HEK293 (cell line): ENCODE data around the gene TOMM40L.

Source experiments
- SETDB1 ChIP-seq: IDR thresholded peaks from one replicate; pipeline ENCODE4 v1.6.1; 2017; ENCODE audit warnings: mild to moderate bottlenecking, low read length, moderate library complexity, mixed read lengths; ENCODE audit not compliant: insufficient read length
- SP2 ChIP-seq: fragments of 450-650 bp; formaldehyde crosslinking; IDR thresholded peaks from 2 replicates; pipeline ENCODE4 v1.5.1; 2016; ENCODE audit warnings: missing biosample characterization, missing genetic modification characterization
- YY1 ChIP-seq: fragments of 450-650 bp; formaldehyde crosslinking; IDR thresholded peaks from 2 replicates; pipeline ENCODE4 v1.5.1; 2018; ENCODE audit warnings: missing biosample characterization, missing genetic modification characterization
- YY2 ChIP-seq: fragments of 450-650 bp; formaldehyde crosslinking; IDR thresholded peaks from 2 replicates; pipeline ENCODE4 v1.5.1; 2016; ENCODE audit warnings: missing biosample characterization, missing genetic modification characterization
- ZNF558 ChIP-seq: fragments of 450-650 bp; formaldehyde crosslinking; IDR thresholded peaks from 2 replicates; pipeline ENCODE4 v1.5.1; 2016; ENCODE audit warnings: missing biosample characterization, missing genetic modification characterization
- ZNF623 ChIP-seq: fragments of 450-650 bp; formaldehyde crosslinking; IDR thresholded peaks from 2 replicates; pipeline ENCODE4 v1.5.1; 2016; ENCODE audit warnings: missing biosample characterization, missing genetic modification characterization
- TF ChIP-seq, protein P1 (sequence below): fragments of 450-650 bp; formaldehyde crosslinking; IDR thresholded peaks from 2 replicates; pipeline ENCODE4 v1.5.1; 2016; ENCODE audit warnings: missing biosample characterization, missing genetic modification characterization
- TF ChIP-seq, protein P2 (sequence below): fragments of 450-650 bp; formaldehyde crosslinking; IDR thresholded peaks from 2 replicates; pipeline ENCODE4 v1.5.1; 2017; ENCODE audit warnings: missing biosample characterization, missing genetic modification characterization
- TF ChIP-seq, protein P3 (sequence below): fragments of 450-650 bp; formaldehyde crosslinking; IDR thresholded peaks from 2 replicates; pipeline ENCODE4 v1.5.1; 2016; ENCODE audit warnings: missing biosample characterization, missing genetic modification characterization
- TF ChIP-seq, protein P4 (sequence below): sonication (generic); formaldehyde crosslinking; IDR thresholded peaks from 2 replicates; pipeline ENCODE4 v1.8.1; 2022; ENCODE audit warnings: mild to moderate bottlenecking, moderate library complexity, missing genetic modification reagents
- TF ChIP-seq, protein P5 (sequence below): fragments of 450-650 bp; formaldehyde crosslinking; IDR thresholded peaks from 2 replicates; pipeline ENCODE4 v1.5.1; 2016; ENCODE audit warnings: missing biosample characterization, missing genetic modification characterization

DNA sequence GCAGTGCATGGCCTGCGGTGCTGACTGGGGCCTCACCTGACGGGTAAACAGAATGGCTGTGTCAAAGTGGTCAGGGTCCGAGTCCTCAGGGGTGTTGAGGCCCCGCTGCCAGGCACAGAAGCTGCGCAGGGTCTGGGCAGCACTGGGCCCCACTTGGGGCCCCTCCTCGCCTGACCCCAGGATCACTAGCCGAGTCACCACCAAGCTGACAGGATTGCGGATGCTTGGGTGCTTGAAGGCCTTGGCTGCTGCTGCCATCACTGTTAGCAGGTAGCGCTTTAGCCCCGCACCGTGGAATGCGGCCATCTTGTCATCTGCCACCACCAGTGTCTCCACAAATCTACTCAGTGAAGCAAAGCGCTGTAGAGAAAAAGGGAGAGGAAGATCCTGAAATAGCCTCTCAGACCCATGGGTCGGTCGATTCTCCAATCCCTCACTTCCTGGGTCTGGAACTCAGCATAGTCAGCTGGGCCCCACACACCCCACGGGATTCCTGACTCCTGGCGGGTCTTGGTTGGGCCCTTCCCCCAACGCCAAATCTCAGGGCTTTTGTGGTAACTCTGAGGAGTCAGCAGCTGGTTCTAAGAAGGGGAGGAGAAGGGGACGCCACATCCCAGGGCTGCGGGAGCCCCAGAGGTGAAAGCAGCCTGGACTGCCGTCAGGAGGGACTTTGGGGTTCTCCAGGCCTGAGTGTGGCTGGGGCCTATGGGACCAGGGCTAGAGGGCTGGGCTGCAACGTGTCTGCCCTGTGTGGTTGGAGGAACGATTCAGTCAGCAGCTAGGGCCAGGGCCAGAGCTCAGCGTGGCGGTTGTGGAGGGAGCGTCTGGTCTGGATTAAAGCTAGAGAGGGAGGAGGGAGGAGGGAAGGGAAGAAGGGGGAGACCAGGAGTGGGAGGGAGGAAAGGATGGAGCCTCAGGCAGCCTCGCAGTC, 29.1 kb upstream of the TOMM40L start:
- TF ChIP-seq, protein P1, sequence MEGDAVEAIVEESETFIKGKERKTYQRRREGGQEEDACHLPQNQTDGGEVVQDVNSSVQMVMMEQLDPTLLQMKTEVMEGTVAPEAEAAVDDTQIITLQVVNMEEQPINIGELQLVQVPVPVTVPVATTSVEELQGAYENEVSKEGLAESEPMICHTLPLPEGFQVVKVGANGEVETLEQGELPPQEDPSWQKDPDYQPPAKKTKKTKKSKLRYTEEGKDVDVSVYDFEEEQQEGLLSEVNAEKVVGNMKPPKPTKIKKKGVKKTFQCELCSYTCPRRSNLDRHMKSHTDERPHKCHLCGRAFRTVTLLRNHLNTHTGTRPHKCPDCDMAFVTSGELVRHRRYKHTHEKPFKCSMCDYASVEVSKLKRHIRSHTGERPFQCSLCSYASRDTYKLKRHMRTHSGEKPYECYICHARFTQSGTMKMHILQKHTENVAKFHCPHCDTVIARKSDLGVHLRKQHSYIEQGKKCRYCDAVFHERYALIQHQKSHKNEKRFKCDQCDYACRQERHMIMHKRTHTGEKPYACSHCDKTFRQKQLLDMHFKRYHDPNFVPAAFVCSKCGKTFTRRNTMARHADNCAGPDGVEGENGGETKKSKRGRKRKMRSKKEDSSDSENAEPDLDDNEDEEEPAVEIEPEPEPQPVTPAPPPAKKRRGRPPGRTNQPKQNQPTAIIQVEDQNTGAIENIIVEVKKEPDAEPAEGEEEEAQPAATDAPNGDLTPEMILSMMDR, result no peak
- TF ChIP-seq YY1 (tag by site-specific recombination), result no peak
- TF ChIP-seq YY2 (tag by site-specific recombination), result no peak
- TF ChIP-seq, protein P2, sequence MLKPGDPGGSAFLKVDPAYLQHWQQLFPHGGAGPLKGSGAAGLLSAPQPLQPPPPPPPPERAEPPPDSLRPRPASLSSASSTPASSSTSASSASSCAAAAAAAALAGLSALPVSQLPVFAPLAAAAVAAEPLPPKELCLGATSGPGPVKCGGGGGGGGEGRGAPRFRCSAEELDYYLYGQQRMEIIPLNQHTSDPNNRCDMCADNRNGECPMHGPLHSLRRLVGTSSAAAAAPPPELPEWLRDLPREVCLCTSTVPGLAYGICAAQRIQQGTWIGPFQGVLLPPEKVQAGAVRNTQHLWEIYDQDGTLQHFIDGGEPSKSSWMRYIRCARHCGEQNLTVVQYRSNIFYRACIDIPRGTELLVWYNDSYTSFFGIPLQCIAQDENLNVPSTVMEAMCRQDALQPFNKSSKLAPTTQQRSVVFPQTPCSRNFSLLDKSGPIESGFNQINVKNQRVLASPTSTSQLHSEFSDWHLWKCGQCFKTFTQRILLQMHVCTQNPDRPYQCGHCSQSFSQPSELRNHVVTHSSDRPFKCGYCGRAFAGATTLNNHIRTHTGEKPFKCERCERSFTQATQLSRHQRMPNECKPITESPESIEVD (tag by site-specific recombination), result no peak
- TF ChIP-seq, protein P3, sequence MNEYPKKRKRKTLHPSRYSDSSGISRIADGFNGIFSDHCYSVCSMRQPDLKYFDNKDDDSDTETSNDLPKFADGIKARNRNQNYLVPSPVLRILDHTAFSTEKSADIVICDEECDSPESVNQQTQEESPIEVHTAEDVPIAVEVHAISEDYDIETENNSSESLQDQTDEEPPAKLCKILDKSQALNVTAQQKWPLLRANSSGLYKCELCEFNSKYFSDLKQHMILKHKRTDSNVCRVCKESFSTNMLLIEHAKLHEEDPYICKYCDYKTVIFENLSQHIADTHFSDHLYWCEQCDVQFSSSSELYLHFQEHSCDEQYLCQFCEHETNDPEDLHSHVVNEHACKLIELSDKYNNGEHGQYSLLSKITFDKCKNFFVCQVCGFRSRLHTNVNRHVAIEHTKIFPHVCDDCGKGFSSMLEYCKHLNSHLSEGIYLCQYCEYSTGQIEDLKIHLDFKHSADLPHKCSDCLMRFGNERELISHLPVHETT (tag by site-specific recombination), result no peak
- TF ChIP-seq, protein P4, sequence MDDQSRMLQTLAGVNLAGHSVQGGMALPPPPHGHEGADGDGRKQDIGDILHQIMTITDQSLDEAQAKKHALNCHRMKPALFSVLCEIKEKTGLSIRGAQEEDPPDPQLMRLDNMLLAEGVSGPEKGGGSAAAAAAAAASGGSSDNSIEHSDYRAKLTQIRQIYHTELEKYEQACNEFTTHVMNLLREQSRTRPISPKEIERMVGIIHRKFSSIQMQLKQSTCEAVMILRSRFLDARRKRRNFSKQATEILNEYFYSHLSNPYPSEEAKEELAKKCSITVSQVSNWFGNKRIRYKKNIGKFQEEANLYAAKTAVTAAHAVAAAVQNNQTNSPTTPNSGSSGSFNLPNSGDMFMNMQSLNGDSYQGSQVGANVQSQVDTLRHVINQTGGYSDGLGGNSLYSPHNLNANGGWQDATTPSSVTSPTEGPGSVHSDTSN (CRISPR knock-in tag), result no peak
- TF ChIP-seq, protein P5, sequence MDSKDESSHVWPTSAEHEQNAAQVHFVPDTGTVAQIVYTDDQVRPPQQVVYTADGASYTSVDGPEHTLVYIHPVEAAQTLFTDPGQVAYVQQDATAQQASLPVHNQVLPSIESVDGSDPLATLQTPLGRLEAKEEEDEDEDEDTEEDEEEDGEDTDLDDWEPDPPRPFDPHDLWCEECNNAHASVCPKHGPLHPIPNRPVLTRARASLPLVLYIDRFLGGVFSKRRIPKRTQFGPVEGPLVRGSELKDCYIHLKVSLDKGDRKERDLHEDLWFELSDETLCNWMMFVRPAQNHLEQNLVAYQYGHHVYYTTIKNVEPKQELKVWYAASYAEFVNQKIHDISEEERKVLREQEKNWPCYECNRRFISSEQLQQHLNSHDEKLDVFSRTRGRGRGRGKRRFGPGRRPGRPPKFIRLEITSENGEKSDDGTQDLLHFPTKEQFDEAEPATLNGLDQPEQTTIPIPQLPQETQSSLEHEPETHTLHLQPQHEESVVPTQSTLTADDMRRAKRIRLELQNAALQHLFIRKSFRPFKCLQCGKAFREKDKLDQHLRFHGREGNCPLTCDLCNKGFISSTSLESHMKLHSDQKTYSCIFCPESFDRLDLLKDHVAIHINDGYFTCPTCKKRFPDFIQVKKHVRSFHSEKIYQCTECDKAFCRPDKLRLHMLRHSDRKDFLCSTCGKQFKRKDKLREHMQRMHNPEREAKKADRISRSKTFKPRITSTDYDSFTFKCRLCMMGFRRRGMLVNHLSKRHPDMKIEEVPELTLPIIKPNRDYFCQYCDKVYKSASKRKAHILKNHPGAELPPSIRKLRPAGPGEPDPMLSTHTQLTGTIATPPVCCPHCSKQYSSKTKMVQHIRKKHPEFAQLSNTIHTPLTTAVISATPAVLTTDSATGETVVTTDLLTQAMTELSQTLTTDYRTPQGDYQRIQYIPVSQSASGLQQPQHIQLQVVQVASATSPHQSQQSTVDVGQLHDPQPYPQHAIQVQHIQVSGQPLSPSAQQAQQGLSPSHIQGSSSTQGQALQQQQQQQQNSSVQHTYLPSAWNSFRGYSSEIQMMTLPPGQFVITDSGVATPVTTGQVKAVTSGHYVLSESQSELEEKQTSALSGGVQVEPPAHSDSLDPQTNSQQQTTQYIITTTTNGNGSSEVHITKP, result no peak
- TF ChIP-seq SETDB1, result no peak
- no peak for TF ChIP-seq ZNF558 (tag by site-specific recombination)
- TF ChIP-seq ZNF623 (tag by site-specific recombination), result no peak
- no peak for TF ChIP-seq SP2
